Activated CD8-positive, alpha-beta memory T cell treated with anti-CD3 and anti-CD28 coated beads, Interleukin-2, amount 50 U/mL, for 48 hours (primary cell): ENCODE results near the gene TRPV5.

Experiments
- DNase-seq: peaks from one replicate; pipeline ENCODE4 v3.0.0-alpha.2; 2020

The TRPV5 gene

GRCh38 chr7:142884286-142884640 lies 49.3 kb downstream of the TRPV5 start:
- DNase-seq, result no peak

- peak; percentile 29 for DNase-seq
Measured at GRCh38 chr7:142883571-142884285, 49.8 kb downstream of the TRPV5 start.

- DNase-seq, result peak; percentile 12
Measured at GRCh38 chr7:142883145-142883544, 50.4 kb downstream of the TRPV5 start.

- peak; percentile 15 for DNase-seq
Measured at GRCh38 chr7:142882338-142882678, 51.2 kb downstream of the TRPV5 start.

- peak; percentile 33 for DNase-seq
Measured at GRCh38 chr7:142881586-142882337, 51.8 kb downstream of the TRPV5 start.

GRCh38 chr7:142880876-142881505 lies 52.6 kb downstream of the TRPV5 start:
- DNase-seq, result peak; percentile 66

- DNase-seq, result no peak
Measured at GRCh38 chr7:142879060-142879459, 54.5 kb downstream of the TRPV5 start.

GRCh38 chr7:142878315-142878714 lies 55.2 kb downstream of the TRPV5 start:
- DNase-seq, result no peak

- DNase-seq, result no peak
Measured at GRCh38 chr7:142876991-142877910, 56.3 kb downstream of the TRPV5 start.

- DNase-seq, result no peak
Measured at GRCh38 chr7:142876236-142876960, 57.1 kb downstream of the TRPV5 start.

- DNase-seq, result no peak
Measured at GRCh38 chr7:142875456-142875855, 58.1 kb downstream of the TRPV5 start.

- no peak for DNase-seq
Measured at GRCh38 chr7:142874837-142875236, 58.7 kb downstream of the TRPV5 start.

- no peak for DNase-seq
Measured at GRCh38 chr7:142874409-142874808, 59.1 kb downstream of the TRPV5 start.

- no peak for DNase-seq
Measured at GRCh38 chr7:142873871-142874270, 59.7 kb downstream of the TRPV5 start.

- DNase-seq, result peak; percentile 75
Measured at GRCh38 chr7:142873281-142873784, 60.2 kb downstream of the TRPV5 start.

- peak; percentile 36 for DNase-seq
Measured at GRCh38 chr7:142872106-142872675, 61.4 kb downstream of the TRPV5 start.

GRCh38 chr7:142871260-142872105 lies 62.1 kb downstream of the TRPV5 start:
- peak; percentile 32 for DNase-seq

GRCh38 chr7:142870566-142871259 lies 62.8 kb downstream of the TRPV5 start:
- DNase-seq, result peak; percentile 34

- DNase-seq, result peak; percentile 44
Measured at GRCh38 chr7:142870147-142870559, 63.4 kb downstream of the TRPV5 start.

GRCh38 chr7:142869434-142869833 lies 64.1 kb downstream of the TRPV5 start:
- DNase-seq, result no peak
